ENCODE data around the gene G3BP2. TPM values are rescaled to one million over a fixed set of nuclear protein-coding genes. Genes with fewer than 3 reads are reported as not detected.
A peak's percentile ranks its signal among the peaks of the same experiment; 100 is the strongest.

G3BP2 gene
- total and polyA plus RNA-seq, 10 of the 15 experiments (the other 5 are each of a cell fraction or from before 2014, with no cell fraction given) = 22.2 to 176 (median 102) TPM

DNA sequence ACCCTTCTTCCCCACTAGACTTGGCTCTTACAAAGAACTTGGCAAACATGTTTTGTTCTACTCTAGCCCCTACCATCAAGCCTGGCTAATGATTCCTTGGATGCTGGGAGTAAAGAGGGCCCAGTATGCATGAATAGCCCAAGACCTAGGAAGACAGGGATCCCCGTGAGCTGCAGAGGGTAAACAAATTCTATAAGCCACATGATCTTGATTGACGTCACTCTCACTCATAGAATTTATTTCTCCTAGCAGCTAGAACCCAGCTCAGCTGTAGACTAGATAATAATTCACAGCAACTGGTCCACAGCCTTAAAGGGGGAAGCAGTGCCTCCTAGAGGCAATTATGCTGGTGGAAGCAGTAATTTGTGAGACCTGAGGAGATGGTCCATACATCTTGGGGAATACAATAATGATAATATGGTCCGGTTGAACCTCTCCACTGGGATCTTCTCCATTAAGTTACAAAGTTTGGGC lies 35.0 kb upstream of the G3BP2 start:
- BruUV-seq (replicated peaks) = no TSS peak
- no peaks in the 10 kb centered on the region for H3K79me2 ChIP-seq (ENCODE audit: control insufficient read depth, insufficient read depth, low read length)
- no peak overlapping the region for H3K27ac ChIP-seq (ENCODE audit: control insufficient read depth, insufficient read depth)
- intact Hi-C loops (cut with micrococcal nuclease; ENCODE audit: unreplicated experiment) = no loop called here
- peak; percentile 96 for ATAC-seq
- DNase-seq (ENCODE audit: low read depth, low spot score) = no peak
- no peak overlapping the region for H2AFZ ChIP-seq (ENCODE audit: control insufficient read depth, low read depth, low read length)
- in situ Hi-C loops (cut with MboI) = no loop called here
- 63% methylated on average over 3 of the region's 3 CpGs for WGBS (ENCODE audit: insufficient coverage, insufficient replicate concordance, low lambda C conversion rate, missing lambda C conversion rate)
- ChIA-PET SMC1A (ENCODE audit: uncharacterized antibody, unreplicated experiment) (interaction anchor here (0.6 to 1.8 kb wide), 7 partner anchors 15 to 139 kb away, joined by 3 to 7 read pairs (median 4); partner anchors contain the start of gene USO1), POLR2A (no interaction called here), RAD21 (ENCODE audit: unreplicated experiment) (interaction anchor here (1.0 to 3.4 kb wide), 4 partner anchors 16 to 137 kb away, joined by 3 to 16 read pairs (median 8); partner anchors contain the start of gene USO1), CTCF (interaction anchor here (1.0 to 3.9 kb wide), 10 partner anchors 11 to 180 kb away, joined by 3 to 28 read pairs (median 7); partner anchors contain the start of gene USO1)
- no peaks in the 10 kb centered on the region for H3K36me3 ChIP-seq (ENCODE audit: control insufficient read depth in 2 of 2, insufficient read depth in 2 of 2, low read length in 1 of 2)
- no peaks in the 10 kb centered on the region for H3K27me3 ChIP-seq (replicated peaks in 1 of 2; ENCODE audit: control insufficient read depth in 2 of 2, insufficient read depth in 2 of 2, low read length in 1 of 2)
- H4K20me1 ChIP-seq (ENCODE audit: control insufficient read depth, insufficient read depth) = no peaks in the 10 kb centered on the region
- no peak overlapping the region for H3K9ac ChIP-seq (ENCODE audit: control insufficient read depth, insufficient read depth, low read length)
- no peaks in the 10 kb centered on the region; the same call in 1 of the 2 replicates for H3K4me1 ChIP-seq (ENCODE audit: control insufficient read depth, insufficient read depth, low read length)
- peak; percentile 40; the same call in 1 of the 2 replicates for TF ChIP-seq PKNOX1 (IDR thresholded peaks at IDR 0.05)
- no peak for TF ChIP-seq SMAD5 (IDR thresholded peaks at IDR 0.05; ENCODE audit: low read depth)
- TF ChIP-seq RAD21 (IDR thresholded peaks at IDR 0.05; ENCODE audit: insufficient read depth, low read depth, low read length) = peak; percentile 77
- TF ChIP-seq JUND (IDR thresholded peaks at IDR 0.05; ENCODE audit: low read depth, low read length) = no peak
- TF ChIP-seq CEBPZ (IDR thresholded peaks at IDR 0.05; ENCODE audit: low read depth, low read length) = no peak
- no peak for TF ChIP-seq CREB1 (IDR thresholded peaks at IDR 0.05; ENCODE audit: low read depth)
- no peak for TF ChIP-seq KDM1A (IDR thresholded peaks at IDR 0.05; ENCODE audit: borderline replicate concordance)
- peak; percentile 49; the same call in 1 of the 2 replicates for TF ChIP-seq ATF7 (IDR thresholded peaks at IDR 0.05; ENCODE audit: low read depth)
- TF ChIP-seq SMC3 (IDR thresholded peaks at IDR 0.05; ENCODE audit: borderline replicate concordance, low read length) = peak; percentile 41; the same call in 1 of the 2 replicates
- TF ChIP-seq, protein P1, sequence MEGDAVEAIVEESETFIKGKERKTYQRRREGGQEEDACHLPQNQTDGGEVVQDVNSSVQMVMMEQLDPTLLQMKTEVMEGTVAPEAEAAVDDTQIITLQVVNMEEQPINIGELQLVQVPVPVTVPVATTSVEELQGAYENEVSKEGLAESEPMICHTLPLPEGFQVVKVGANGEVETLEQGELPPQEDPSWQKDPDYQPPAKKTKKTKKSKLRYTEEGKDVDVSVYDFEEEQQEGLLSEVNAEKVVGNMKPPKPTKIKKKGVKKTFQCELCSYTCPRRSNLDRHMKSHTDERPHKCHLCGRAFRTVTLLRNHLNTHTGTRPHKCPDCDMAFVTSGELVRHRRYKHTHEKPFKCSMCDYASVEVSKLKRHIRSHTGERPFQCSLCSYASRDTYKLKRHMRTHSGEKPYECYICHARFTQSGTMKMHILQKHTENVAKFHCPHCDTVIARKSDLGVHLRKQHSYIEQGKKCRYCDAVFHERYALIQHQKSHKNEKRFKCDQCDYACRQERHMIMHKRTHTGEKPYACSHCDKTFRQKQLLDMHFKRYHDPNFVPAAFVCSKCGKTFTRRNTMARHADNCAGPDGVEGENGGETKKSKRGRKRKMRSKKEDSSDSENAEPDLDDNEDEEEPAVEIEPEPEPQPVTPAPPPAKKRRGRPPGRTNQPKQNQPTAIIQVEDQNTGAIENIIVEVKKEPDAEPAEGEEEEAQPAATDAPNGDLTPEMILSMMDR (IDR thresholded peaks at IDR 0.05 in 2 of 3, conservative IDR thresholded peaks at IDR 0.05 in 1 of 3; ENCODE audit: control insufficient read depth in 2 of 3, extremely low read depth in 1 of 3, insufficient read depth in 1 of 3, low read depth in 3 of 3, low read length in 3 of 3) = peak; percentile 51 to 56 (median 56)
- no peak overlapping the region for H3K4me3 ChIP-seq
- no peak overlapping the region for H3K4me2 ChIP-seq (ENCODE audit: control insufficient read depth, insufficient read depth)
- FAIRE-seq = no peak
- no peaks in the 10 kb centered on the region for H3K9me3 ChIP-seq (replicated peaks; ENCODE audit: control insufficient read depth, insufficient read depth, low read length)
